ENCODE results near the gene IZUMO2. TPM values are rescaled to one million over a fixed set of nuclear protein-coding genes. Genes with fewer than 3 reads are reported as not detected.

IZUMO2 gene
- total RNA-seq (2014; rRNA removed; shearing (Covaris generic)) = not detected in 2 replicates

DNA sequence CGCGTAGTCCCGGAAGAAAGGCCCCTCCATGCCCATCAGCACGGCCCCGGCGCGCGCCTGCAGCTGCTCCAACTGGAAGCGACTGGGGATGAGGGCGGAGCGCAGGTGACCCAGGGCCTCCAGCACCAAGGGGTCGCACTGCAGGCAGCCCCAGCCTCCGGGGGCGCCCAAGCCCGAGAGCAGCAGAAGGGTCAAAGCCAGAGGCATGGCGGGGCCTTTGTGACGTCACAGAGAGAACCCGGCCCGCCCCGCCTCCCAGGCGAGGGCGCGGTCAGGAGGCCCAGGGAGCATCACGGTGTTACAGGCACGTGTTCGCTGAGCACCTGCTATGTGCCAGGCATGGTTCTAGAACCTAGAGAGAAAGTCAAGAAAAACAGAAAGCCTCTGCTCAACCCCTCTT is at the start of gene IZUMO2:
TSS of gene IZUMO2 (minus strand) at position 294 of the 400 bp plus-strand sequence. CDS start at position 207, 87 bp downstream.
- DNase-seq (ENCODE audit: low spot score) = no peak

DNA sequence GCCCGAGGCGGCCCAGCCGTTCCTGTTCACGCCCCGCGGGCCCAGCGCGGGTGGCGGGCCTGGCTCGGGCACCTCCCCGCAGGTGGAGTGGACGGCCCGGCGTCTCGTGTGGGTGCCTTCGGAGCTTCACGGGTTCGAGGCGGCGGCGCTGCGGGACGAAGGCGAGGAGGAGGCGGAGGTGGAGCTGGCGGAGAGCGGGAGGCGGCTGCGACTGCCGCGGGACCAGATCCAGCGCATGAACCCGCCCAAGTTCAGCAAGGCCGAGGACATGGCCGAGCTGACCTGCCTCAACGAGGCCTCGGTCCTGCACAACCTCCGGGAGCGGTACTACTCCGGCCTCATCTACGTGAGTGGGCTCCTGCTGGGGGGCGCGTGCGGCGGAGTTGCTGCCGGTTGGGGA is 47.3 kb upstream of the IZUMO2 start:
- no peak for DNase-seq (ENCODE audit: low spot score)

DNA sequence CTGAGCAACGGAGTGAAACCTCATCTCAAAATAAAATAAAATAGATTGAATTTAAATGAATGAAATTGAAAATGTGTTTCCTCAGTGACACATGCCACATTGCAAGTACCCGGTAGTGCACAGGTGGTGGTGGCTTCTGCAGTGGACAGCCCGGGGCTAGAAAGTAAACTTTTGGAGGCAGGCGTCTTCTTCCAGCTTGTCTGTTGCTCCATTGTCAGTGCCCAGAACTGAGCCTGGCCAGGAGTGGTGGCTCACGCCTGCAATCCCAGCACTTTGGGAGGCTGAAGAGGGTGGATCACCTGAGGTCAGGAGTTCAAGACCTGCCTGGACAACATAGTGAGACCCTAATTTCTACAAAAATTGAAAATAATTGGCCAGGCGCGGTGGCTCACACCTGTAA is 46.0 kb upstream of the IZUMO2 start:
- no peak for DNase-seq (ENCODE audit: low spot score)

DNA sequence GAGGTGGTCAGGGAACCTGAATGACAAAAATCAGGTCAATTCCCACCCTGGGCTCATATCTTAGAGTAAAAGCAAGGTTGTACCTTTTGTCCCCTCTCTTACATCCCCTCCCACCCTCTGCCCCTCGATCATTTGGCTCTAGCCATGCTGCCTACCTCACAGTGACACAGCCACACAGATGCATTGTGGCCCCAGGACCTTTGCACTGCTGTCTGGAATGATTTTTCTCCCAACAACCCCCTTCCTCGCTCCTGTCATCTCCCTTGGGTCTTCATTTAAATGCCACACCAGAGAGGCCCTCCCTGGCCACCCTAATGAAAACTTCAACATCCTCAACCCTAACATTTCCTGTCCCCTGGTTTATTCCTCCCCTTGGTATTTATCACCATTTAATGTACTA is 44.6 kb upstream of the IZUMO2 start:
- DNase-seq (ENCODE audit: low spot score) = no peak

DNA sequence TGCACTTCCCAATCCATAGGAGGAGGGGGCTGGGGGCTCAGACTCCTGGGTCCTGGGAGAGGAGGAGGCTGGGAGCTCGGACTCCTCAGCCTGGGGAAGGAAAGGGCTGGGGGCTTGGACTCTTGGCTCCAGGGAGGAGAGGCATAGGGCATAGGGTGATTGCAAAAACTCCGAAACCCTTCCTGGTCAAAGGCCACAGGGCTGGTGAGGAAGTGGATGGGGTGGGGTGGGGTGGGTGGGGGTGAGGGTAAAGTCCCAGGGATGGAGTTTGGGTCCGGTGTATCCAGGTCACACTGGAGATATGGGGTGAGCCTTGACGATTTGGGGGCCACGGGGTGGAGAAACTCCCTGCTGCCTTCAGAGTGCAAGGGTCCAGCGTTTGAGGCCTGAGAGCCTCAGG is 43.1 kb upstream of the IZUMO2 start:
- no peak for DNase-seq (ENCODE audit: low spot score)

DNA sequence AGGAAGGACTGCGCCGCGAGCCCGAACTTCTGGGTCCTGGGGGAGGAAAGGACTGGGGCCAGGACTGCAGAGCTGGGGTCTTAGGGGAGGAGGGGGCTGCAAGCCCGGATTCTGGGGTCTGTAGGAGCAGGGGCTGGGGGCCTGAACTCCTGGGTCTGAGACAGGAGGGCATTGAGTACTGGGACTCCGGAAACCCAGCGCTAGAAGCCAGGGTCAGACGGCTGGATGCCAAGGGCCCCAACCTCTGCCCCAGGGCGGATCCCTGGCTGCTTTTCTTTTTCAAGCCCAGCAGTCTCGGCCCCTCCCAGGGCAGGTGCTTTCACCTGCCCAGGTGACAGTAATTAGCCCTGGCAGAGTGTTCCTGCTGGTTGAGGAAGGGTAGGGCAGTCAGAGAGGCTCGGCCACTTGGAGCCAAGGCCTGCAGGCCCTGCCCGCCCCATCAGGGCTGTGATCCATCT is 42.6 kb upstream of the IZUMO2 start:
- no peak for DNase-seq (ENCODE audit: low spot score)

DNA sequence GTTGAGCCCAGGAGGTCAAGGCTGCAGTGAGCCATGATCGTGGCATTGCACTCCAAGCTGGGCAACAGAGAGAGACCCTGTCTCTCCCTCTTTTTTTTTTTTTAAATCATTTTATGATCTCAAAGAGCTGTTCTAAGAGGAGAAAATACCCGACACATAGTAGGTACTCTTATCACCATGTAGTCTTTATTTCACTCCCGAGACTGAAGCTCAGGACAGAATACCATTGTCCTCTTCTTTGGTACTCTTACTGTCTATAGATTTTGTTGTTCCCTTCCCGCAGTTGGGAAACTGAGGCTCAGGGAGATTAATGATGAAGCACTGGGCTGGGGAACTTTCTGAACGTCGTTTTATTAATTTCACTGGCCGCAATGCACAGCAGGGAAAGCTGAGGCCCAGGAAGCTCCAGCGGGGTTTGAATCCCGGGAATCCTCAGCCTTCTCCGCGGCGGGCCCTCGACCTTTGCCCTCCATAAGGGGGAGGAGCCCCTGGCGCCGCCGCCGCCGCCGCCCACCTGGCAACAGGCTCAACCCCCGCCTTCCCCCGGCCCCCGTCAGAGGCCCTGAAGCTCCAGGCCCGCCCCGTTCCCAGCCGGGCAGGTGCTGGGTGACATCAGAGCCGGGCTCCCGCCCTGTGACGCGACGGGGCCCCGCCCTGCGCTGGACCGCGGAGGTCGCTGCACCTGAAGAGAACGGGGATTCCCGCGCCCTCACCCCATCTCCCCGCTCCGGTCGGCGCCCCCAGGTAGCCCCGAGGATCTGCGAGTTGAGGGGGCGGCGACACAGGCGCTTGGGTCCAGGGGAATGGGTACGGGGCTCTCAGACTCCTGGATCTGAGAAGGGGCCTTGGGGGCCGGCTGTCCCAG is 42.0 kb upstream of the IZUMO2 start:
- DNase-seq (ENCODE audit: low spot score) = no peak

DNA sequence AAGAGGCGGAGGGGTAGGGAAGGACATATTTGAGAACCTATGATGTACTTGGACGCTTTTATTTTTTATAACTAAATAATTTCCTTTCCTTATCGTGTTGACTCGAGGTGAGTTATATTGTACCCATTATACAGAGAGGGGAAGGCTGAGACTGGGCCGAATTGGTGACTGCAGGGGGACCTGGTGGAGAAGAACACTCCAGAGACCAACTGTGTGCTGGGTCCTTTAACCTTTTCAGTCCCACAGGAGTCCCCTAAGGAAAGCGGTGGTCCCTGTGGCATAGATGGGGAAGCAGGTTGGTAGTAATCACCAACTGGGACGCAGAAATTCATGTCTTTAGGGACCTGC is 41.0 kb upstream of the IZUMO2 start:
- DNase-seq (ENCODE audit: low spot score) = no peak

DNA sequence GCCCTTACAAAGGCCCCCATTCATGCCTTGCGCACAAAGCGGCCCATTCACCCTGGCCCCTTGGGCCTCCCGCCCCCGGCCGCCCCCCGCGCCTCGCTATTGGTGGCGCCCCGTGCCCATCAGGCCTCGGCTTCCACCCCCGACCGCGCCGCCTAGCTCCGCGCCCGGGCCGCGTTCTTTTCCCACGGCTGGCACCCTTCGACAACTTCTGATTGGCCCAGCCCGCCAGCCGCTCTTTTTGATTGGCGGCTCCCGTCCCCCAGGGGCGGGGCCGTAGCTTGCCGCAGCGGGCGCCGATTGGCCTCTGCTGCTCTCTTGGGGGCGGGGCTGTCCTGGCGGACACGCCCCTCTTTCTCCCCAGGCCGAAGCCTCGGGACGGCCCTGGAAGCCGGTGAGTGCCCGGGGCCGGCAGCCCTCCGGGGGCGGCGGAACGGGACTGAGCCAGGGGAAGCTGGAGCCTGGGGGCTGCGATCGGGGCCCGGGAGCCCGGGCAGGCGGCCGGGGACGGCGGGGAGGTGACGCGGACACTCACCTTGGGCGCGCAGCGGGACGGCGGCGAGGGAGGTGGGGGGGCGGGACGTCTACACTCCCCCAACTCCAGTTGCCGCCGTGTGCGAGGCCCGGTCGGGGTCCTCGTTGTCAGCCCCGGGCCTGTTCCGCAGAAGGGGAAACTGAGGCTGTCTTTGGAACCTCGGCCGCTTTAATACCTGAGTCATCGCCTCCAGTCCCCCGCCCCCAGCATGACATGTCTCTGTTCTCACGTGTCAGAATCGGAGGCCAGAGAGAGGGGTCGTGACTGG is 40.4 kb upstream of the IZUMO2 start, which contains the start of gene MYH14:
TSS of gene MYH14 (plus strand) at position 342 of the 800 bp plus-strand sequence. CDS start 6,744 bp downstream, outside the sequence.
- peak; percentile 86 for DNase-seq (ENCODE audit: low spot score)

DNA sequence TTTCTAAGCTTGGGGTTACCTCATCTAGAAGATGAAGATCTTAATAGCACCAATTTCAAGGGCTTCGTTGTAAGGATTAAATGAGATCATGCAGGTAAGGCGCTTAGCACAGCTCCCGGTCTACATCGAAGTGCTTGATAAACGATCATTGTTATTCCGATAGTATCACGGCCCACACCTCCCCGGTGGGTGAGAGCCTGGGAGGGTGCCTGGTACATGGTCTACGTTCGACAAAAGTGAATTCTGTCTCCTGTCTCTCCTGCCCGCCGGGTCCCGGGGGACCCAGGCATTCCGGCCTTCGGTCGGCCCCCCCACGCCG is 39.8 kb upstream of the IZUMO2 start:
- no peak for DNase-seq (ENCODE audit: low spot score)

DNA sequence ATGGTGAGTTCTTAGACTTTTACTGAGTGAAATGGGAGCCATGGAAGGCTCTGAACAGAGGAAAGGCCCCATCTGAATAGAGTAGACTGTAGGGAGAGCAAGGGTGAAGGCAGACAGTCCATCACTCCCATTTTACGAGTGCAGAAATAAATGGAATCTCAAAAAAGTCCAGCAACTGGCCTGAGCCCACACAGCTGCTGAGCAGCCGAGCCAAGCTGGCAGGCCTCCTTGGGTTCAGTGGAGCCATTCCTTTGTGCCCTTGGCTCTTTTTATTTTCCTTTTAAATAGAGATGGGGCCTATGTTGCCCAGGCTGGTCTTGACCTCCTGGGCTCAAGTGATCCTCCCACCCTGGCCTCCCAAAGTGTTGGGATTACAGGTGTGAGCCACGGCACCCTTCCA is 39.3 kb upstream of the IZUMO2 start:
- no peak for DNase-seq (ENCODE audit: low spot score)

DNA sequence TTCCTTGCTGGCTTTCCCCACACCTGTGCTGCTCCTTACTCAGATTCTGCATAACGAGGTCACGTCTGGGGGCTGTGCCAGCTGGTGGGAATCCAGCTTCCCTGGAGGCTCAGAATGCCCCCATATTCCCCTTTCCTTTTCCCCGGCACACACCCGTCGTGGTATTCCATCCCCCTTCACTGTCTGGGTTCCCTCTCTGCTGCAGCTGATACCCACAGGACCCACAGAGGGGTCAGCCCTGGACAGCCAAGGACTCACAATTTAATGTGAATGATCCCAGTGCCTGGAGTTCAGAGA is 36.1 kb upstream of the IZUMO2 start:
- no peak for DNase-seq (ENCODE audit: low spot score)

DNA sequence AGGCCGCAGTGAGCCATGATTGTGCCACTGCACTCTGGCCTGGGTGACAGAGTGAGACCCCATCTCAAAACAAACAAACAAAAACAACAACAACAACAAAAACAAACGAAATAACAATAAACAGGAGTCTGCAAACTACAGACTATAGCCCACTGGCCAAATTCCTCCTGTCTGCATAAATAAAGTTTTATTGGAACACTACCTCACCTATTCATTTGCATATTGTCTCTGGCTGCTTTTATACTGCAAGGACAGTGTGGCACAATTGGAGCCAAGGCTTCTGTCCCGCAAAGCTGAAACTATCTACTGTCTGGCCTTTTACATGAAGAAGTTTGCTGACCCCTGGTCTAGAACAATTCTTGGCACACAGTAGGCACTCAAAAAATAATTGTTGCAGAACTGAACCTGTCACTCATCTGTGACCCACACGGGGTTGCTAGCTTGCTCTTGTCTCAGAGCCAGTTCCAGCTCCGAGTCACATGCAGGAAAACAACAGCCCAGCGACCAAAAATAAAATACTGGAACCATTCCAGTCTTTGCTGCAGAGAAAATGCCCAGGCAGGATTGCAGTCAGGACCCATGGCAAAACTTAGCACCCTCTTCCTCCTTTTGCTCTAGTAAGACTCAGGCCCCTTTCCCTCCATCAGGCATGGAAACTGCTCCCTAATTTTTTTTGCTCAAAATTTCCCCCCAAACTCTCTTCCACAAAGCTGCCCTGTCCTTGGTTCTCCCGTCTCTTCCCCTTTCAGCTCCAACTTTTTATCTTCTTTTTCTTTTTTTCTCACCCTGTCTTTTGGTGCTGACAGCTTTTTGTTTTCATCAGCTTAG is 35.6 kb upstream of the IZUMO2 start:
- no peak for DNase-seq (ENCODE audit: low spot score)

DNA sequence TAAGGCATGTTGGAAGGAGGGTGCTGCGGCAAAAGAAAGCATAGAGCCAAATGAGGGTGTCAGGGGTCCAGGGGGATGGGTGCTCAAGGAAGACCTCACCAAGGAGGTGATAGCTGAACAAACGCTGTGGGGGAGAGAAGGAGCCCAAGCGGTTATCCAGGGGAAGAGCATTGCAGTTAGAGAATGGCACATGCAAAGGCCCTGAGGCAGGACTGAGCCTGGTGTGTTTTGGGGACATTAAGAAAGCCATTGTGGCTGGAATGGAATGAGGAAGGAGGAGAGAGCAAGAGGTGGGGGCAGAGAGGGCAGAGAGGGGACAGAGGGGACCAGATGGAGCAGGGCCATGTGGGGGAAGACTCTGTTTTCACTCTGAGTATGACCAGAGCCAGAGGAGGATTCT is 34.3 kb upstream of the IZUMO2 start:
- no peak for DNase-seq (ENCODE audit: low spot score)

DNA sequence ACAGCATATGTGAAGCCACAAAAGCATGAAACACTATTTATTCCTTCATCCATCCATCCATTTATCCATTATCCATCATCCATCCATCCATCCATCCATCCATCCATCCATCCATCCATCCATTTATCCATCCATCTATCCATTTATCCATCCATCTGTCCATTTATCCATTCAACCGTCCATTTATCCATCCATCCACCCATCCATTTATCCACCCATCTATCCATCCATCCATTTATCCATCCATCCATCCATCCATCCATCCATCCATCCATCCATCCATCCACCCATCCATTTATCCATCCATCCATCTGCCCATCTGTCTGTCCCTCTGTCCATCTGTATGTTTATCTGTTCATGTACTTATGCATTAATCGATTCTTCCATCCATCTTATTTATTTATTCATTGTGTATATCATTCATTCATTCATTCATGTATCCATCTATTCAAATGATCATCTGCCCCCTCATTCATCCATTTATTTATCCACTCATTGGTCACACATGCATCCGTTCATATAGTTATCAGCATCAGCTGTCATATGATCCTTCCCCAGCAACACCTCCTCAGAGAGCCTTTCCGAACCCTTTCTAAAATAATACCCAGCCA is 33.3 kb upstream of the IZUMO2 start:
- DNase-seq (ENCODE audit: low spot score) = no peak

DNA sequence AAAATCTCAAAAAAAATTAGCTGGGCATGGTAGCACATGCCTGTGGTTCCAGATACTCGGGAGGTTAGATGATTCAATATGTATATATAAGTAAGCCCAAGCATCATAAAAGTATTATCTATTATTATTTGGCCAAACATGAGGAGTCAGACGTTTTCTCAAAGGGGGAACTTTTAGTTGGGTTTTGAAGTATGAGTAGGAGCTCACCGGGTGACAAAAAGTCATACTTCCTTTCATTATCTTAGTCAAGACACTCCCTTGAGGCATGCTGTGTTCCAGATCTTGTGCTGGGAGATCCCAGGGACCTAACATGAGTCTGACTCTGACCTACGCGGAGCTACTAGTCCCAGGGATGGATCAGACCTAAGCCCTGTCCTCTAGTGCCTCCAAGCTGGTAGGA is 32.1 kb upstream of the IZUMO2 start:
- no peak for DNase-seq (ENCODE audit: low spot score)

DNA sequence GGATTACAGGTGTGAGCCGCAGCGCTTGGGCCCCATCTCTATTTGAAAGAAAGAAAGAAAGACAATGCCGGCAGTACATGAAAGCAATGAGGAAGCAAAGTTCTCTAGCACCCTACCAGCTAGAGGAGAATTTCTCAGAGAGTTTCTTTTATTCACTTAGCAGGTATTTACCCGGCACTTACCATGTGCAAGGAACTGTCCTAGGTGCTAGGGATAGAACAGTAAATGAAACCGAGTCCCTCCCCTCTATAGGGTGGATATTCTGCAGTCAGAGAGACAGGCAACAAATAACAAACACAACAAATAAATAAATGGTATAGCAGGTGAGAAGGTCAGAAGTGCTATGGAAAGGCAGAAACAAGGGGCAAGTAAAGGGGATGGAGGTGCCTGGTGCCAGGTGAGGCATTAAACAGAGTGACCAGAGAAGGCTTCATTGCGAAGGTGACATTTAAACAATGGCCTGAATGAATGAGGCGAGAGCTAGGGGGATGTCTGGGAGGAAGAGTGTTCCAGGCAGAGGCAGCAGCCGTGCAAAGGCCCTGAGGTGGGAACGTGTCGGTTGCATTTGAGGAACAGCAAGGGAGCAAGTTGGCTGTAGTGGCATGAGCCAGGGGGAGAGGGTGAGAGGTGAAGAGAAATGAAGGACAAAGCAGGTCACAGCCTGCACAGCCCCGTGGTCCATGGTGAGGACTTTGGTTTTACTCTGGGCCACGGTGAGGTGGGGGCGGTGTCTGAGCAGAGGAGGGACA is 29.6 kb upstream of the IZUMO2 start:
- no peak for DNase-seq (ENCODE audit: low spot score)

DNA sequence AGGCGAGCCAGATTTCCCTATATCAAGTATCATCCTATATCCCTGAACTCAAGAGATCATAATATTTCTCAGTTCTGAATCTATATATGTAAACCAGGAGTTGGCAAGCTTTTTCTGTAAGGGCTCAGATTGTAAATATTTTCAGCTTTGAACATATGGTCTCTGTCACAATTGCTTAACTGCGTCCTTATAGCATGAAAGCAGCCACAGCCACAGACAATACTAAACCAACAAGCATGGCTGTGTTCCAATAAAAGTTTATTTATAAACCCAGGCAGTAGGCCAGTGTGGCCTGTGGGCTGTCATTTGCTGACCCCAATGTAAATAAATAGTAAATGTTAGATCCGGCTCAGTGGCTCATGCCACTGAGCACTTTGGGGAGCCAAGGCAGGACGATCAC is 28.1 kb upstream of the IZUMO2 start:
- DNase-seq (ENCODE audit: low spot score) = peak; percentile 84

DNA sequence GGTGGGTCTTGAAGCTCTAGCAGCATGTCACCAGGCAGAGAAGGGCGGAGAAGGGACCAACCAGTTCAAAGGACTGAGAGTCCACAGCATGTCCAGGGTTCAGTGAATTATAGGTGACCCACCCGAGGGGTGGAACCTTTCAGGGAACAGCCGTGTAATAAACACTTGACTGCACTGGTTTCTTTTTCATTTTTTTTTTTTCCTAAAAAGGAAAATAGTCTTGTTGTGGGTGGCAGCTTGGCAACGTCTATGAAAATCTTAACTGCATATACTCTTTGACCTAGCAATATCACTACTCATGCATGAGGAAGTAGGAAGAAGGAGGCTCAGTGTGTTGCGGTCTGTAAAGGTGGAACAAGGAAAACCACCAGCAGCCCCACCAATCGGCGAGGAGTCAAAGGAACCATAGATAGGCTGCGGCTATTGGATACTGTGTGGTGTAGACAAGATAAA is 27.4 kb upstream of the IZUMO2 start:
- no peak for DNase-seq (ENCODE audit: low spot score)

DNA sequence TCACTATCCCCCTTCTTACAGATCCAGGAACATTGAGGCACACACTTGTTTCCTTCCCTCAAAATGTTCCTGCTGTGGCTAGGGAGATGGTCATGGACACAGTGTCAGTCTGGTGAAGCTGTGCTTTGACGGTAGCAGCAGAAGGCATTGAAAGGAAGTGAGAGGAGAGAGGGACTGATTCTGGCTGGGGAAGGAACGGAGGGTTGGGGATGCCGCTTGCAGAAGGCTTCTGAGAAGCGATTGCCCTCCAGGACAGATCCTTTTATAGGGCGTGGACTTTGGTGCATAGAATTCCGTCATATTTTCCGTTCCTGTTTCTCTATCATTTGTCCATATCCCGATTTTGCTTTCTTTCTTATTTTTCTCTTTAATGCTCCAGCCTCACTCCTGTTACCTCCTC is 26.2 kb upstream of the IZUMO2 start:
- DNase-seq (ENCODE audit: low spot score) = no peak

DNA sequence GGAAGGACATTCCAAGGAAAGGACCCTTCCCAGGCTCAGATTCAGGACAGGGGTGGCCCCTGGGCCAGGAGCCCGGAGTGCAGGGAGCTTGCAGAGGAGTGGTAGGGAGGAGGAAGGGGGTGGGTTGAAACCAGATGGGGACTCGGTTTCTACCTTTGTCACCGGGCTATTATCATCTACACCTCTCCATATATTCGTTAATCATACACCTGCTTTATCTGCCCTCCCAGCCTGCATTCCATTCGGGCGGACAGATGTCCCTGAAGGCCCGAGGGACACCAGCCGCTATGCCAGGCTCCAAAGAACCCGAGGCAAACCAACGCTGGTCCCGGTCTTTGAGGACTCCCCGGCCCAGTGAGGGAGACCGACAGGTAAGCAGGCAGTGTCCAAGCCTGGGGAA is 24.9 kb upstream of the IZUMO2 start:
- no peak for DNase-seq (ENCODE audit: low spot score)

Measured in H4 (cell line).